ENCODE measurements around the gene STING1. TPM values are rescaled to one million over a fixed set of nuclear protein-coding genes. Genes with fewer than 3 reads are reported as not detected.

The STING1 gene
- polyA plus RNA-seq, 1 of the 3 experiments (the other 2 are of a cell fraction): 98.4 TPM

DNA sequence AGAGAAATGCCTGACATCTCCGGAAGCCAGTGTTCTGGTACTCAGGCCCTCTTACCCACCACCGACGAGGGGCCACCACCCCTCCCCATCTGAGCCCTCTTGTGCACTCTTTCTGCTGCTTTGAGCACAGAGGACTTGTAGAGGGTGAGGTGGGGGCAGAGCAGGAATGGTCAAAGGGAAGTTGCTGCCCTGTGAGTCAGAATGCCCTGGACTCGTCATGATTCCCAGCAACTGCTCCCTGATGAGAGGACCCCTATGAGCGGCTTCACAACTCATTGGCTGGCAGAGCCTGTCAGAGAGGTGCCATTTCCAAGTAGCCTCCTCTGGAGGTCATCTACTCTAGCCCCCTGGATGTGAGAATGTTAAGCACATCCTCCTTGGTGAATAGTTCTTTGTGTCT lies 20.9 kb downstream of the STING1 start:
- no peaks in the 10 kb centered on the region for H4K20me1 ChIP-seq (ENCODE audit: insufficient read depth)
- ChIA-PET CTCF (interaction anchor here (0.6 to 1.7 kb wide), 2 partner anchors 23 to 52 kb away, joined by 3 to 4 read pairs; partner anchors contain the start of gene DNAJC18), POLR2A (no interaction called here)
- no peaks in the 10 kb centered on the region for H3K36me3 ChIP-seq (replicated peaks in 1 of 2; ENCODE audit: control insufficient read depth in 1 of 2, insufficient read depth in 2 of 2, low read length in 1 of 2)
- peak overlapping the region; percentile 75; the same call in 1 of the 2 replicates for H2AFZ ChIP-seq (ENCODE audit: low read depth)
- peak overlapping the region; percentile 49 for H3K9ac ChIP-seq
- H3F3A ChIP-seq (replicated peaks; ENCODE audit: insufficient read depth): peaks cover 16% of the 10 kb centered on the region
- H3K9me3 ChIP-seq: no peaks in the 10 kb centered on the region
- 0 out of 2 replicates have a peak, but pooled peaks cover 6% of the 10 kb centered on the region for H3K79me2 ChIP-seq (ENCODE audit: insufficient read depth)
- H3K4me2 ChIP-seq: peak overlapping the region; percentile 59
- peak; percentile 15 for DNase-seq
- H3K9me2 ChIP-seq: no peaks in the 10 kb centered on the region
- 53% methylated on average over 5 of the region's 5 CpGs for WGBS (ENCODE audit: low lambda C conversion rate)
- no peak overlapping the region for H3K4me3 ChIP-seq (ENCODE audit: low read depth in 2 of 2, low read length in 1 of 2)
- peak overlapping the region in 1 of 2 experiments; percentile 84; a peak in 2 of 4 replicates for H3K27ac ChIP-seq (ENCODE audit: low read depth in 2 of 2, low read length in 1 of 2)
- peaks cover 0 to 38% of the 10 kb centered on the region in 2 experiments; a peak in 3 of 4 replicates for H3K4me1 ChIP-seq (ENCODE audit: control insufficient read depth in 1 of 2, insufficient read depth in 2 of 2, low read depth in 1 of 2, low read length in 1 of 2)
- H3K27me3 ChIP-seq (ENCODE audit: insufficient read depth): no peaks in the 10 kb centered on the region
- TF ChIP-seq SIN3A (IDR thresholded peaks at IDR 0.05; ENCODE audit: borderline replicate concordance, low read depth, low read length) (0 out of 2 replicates have a peak, but pooled peaks have one; percentile 31), JUND (IDR thresholded peaks at IDR 0.05) (no peak), NFIC (IDR thresholded peaks at IDR 0.05; ENCODE audit: borderline replicate concordance) (peak; percentile 34; the same call in 1 of the 2 replicates), FOXM1 (IDR thresholded peaks at IDR 0.05; ENCODE audit: low read depth) (no peak), POLR2AphosphoS5 (IDR thresholded peaks at IDR 0.05; ENCODE audit: low read depth, low read length) (0 out of 2 replicates have a peak, but pooled peaks have one; percentile 11), ELF1 (IDR thresholded peaks at IDR 0.05) (no peak; the same call in 1 of the 2 replicates), FOSL2 (IDR thresholded peaks at IDR 0.05; ENCODE audit: borderline replicate concordance, low read depth) (peak; percentile 75; the same call in 1 of the 2 replicates), TCF12 (IDR thresholded peaks at IDR 0.05) (peak; percentile 7; the same call in 1 of the 2 replicates)
- TF ChIP-seq, protein P1, sequence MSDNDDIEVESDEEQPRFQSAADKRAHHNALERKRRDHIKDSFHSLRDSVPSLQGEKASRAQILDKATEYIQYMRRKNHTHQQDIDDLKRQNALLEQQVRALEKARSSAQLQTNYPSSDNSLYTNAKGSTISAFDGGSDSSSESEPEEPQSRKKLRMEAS (IDR thresholded peaks at IDR 0.05; ENCODE audit: low read depth): peak; percentile 36; the same call in 1 of the 2 replicates
- TF ChIP-seq, protein P2, sequence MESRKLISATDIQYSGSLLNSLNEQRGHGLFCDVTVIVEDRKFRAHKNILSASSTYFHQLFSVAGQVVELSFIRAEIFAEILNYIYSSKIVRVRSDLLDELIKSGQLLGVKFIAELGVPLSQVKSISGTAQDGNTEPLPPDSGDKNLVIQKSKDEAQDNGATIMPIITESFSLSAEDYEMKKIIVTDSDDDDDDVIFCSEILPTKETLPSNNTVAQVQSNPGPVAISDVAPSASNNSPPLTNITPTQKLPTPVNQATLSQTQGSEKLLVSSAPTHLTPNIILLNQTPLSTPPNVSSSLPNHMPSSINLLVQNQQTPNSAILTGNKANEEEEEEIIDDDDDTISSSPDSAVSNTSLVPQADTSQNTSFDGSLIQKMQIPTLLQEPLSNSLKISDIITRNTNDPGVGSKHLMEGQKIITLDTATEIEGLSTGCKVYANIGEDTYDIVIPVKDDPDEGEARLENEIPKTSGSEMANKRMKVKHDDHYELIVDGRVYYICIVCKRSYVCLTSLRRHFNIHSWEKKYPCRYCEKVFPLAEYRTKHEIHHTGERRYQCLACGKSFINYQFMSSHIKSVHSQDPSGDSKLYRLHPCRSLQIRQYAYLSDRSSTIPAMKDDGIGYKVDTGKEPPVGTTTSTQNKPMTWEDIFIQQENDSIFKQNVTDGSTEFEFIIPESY (IDR thresholded peaks at IDR 0.05; ENCODE audit: borderline replicate concordance, low read depth): no peak

DNA sequence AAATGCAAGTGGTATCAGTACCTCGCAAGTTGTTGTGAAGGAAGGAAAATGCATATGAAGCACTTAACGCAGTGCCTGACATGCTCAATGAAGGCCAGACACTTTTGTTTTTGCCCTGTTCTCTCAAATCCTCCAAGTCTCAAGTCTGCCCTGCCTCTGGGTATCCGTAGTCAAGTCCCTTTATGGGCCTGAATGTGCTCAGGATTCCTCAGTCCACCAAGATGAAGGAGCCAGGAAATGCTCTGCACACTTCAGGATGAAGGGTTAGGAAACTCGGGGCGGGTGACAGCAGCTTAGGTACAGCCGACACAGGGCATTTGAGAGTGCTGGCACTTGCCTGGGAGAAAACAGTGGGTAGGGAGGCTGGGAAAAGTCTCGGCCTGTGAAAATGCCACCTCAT lies 21.4 kb downstream of the STING1 start:
- H3K9me3 ChIP-seq: no peaks in the 10 kb centered on the region
- H3K36me3 ChIP-seq (replicated peaks in 1 of 2; ENCODE audit: control insufficient read depth in 1 of 2, insufficient read depth in 2 of 2, low read length in 1 of 2): no peaks in the 10 kb centered on the region
- ChIA-PET POLR2A (no interaction called here), CTCF (interaction anchor here (1.7 kb wide), 1 partner anchor 52 kb away, joined by 4 read pairs; no protein-coding TSS in a partner anchor)
- DNase-seq: no peak
- peaks cover 16% of the 10 kb centered on the region for H3F3A ChIP-seq (replicated peaks; ENCODE audit: insufficient read depth)
- H3K79me2 ChIP-seq (ENCODE audit: insufficient read depth): 0 out of 2 replicates have a peak, but pooled peaks cover 6% of the 10 kb centered on the region
- H3K27me3 ChIP-seq (ENCODE audit: insufficient read depth): no peaks in the 10 kb centered on the region
- 89% methylated on average over 6 of the region's 7 CpGs for WGBS (ENCODE audit: low lambda C conversion rate)
- H3K4me3 ChIP-seq (ENCODE audit: low read depth in 2 of 2, low read length in 1 of 2): no peak overlapping the region
- H3K9ac ChIP-seq: peak overlapping the region; percentile 44
- peak overlapping the region; percentile 75; the same call in 1 of the 2 replicates for H2AFZ ChIP-seq (ENCODE audit: low read depth)
- no peaks in the 10 kb centered on the region for H4K20me1 ChIP-seq (ENCODE audit: insufficient read depth)
- no peaks in the 10 kb centered on the region for H3K9me2 ChIP-seq
- H3K4me1 ChIP-seq (ENCODE audit: control insufficient read depth in 1 of 2, insufficient read depth in 2 of 2, low read depth in 1 of 2, low read length in 1 of 2): peaks cover 0 to 38% of the 10 kb centered on the region in 2 experiments; a peak in 3 of 4 replicates
- TF ChIP-seq, protein P3, sequence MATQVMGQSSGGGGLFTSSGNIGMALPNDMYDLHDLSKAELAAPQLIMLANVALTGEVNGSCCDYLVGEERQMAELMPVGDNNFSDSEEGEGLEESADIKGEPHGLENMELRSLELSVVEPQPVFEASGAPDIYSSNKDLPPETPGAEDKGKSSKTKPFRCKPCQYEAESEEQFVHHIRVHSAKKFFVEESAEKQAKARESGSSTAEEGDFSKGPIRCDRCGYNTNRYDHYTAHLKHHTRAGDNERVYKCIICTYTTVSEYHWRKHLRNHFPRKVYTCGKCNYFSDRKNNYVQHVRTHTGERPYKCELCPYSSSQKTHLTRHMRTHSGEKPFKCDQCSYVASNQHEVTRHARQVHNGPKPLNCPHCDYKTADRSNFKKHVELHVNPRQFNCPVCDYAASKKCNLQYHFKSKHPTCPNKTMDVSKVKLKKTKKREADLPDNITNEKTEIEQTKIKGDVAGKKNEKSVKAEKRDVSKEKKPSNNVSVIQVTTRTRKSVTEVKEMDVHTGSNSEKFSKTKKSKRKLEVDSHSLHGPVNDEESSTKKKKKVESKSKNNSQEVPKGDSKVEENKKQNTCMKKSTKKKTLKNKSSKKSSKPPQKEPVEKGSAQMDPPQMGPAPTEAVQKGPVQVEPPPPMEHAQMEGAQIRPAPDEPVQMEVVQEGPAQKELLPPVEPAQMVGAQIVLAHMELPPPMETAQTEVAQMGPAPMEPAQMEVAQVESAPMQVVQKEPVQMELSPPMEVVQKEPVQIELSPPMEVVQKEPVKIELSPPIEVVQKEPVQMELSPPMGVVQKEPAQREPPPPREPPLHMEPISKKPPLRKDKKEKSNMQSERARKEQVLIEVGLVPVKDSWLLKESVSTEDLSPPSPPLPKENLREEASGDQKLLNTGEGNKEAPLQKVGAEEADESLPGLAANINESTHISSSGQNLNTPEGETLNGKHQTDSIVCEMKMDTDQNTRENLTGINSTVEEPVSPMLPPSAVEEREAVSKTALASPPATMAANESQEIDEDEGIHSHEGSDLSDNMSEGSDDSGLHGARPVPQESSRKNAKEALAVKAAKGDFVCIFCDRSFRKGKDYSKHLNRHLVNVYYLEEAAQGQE (IDR thresholded peaks at IDR 0.05; ENCODE audit: low read depth, low read length): no peak
- TF ChIP-seq FOXM1 (IDR thresholded peaks at IDR 0.05; ENCODE audit: low read depth) (no peak), SIN3A (IDR thresholded peaks at IDR 0.05; ENCODE audit: borderline replicate concordance, low read depth, low read length) (no peak), RAD21 (IDR thresholded peaks at IDR 0.05; ENCODE audit: low read length) (no peak)
- TF ChIP-seq, protein P2 (IDR thresholded peaks at IDR 0.05; ENCODE audit: borderline replicate concordance, low read depth): no peak
- peak overlapping the region in 1 of 2 experiments; percentile 84; a peak in 2 of 4 replicates for H3K27ac ChIP-seq (ENCODE audit: low read depth in 2 of 2, low read length in 1 of 2)
- H3K4me2 ChIP-seq: peak overlapping the region; percentile 59
